ENCODE measurements around the gene RAPSN. TPM values are rescaled to one million over a fixed set of nuclear protein-coding genes. Genes with fewer than 3 reads are reported as not detected.

The RAPSN gene
- polyA plus RNA-seq, 3 donors = 1.2 TPM; not detected in 2

Small RNA genes within 50 kb of the gene (small RNA-seq; reads per million reads assigned to genes)
- gene MIR4487 (ENCODE audit: insufficient read length, low read depth) = not detected

Other genes with a start within 250 kb of the RAPSN start
- gene DDB2, start 234.2 kb downstream of the RAPSN start, polyA plus RNA-seq = 10 to 100 TPM in 1 of 3 donors, 1 to 10 TPM in 2; 5.9 to 40.9 (median 9.0) TPM
- 10 to 100 TPM; 13.1 to 25.3 (median 20.5) TPM for gene ACP2, start 200.3 kb downstream of the RAPSN start, polyA plus RNA-seq
- 10 to 100 TPM in 1 of 3 donors, 1 to 10 TPM in 2; 4.4 to 20.3 (median 9.3) TPM for gene NR1H3, start 191.1 kb downstream of the RAPSN start, polyA plus RNA-seq
- 10 to 100 TPM in 2 of 3 donors, 1 to 10 TPM in 1; 6.4 to 58.1 (median 12.2) TPM for gene MADD, start 179.0 kb downstream of the RAPSN start, polyA plus RNA-seq
- gene MYBPC3, start 96.4 kb downstream of the RAPSN start, polyA plus RNA-seq = 1 to 10 TPM in 1 of 3 donors, under 1 TPM in 1, not detected in 1; 0.03 to 7.8 TPM
- 100 to 1,000 TPM; 156 to 914 (median 223) TPM for gene SPI1, start 70.6 kb downstream of the RAPSN start, polyA plus RNA-seq
- gene SLC39A13, start 40.5 kb downstream of the RAPSN start, polyA plus RNA-seq = 10 to 100 TPM in 1 of 3 donors, 1 to 10 TPM in 2; 4.8 to 27.4 (median 5.9) TPM
- 10 to 100 TPM; 44.1 to 97.4 (median 89.5) TPM for gene PSMC3, start 22.7 kb downstream of the RAPSN start, polyA plus RNA-seq
- 100 to 1,000 TPM in 1 of 3 donors, 10 to 100 TPM in 2; 27.2 to 117 (median 39.9) TPM for gene CELF1, start 104.0 kb upstream of the RAPSN start, polyA plus RNA-seq
- gene PTPMT1, start 116.5 kb upstream of the RAPSN start, polyA plus RNA-seq = 10 to 100 TPM; 39.2 to 87.8 (median 83.3) TPM
- 10 to 100 TPM in 2 of 3 donors, 1 to 10 TPM in 1; 2.8 to 16.9 (median 13.8) TPM for gene KBTBD4, start 129.8 kb upstream of the RAPSN start, polyA plus RNA-seq
- 100 to 1,000 TPM in 2 of 3 donors, 10 to 100 TPM in 1; 79.7 to 107 (median 104) TPM for gene NDUFS3, start 129.9 kb upstream of the RAPSN start, polyA plus RNA-seq
- gene FAM180B, start 137.5 kb upstream of the RAPSN start, polyA plus RNA-seq = under 1 TPM in 1 of 3 donors, not detected in 2; 0.13 TPM
- under 1 TPM in 1 of 3 donors, not detected in 2; 0.84 TPM for gene C1QTNF4, start 145.3 kb upstream of the RAPSN start, polyA plus RNA-seq
- 100 to 1,000 TPM in 1 of 3 donors, 10 to 100 TPM in 2; 31.7 to 116 (median 98.0) TPM for gene MTCH2, start 193.4 kb upstream of the RAPSN start, polyA plus RNA-seq